Measurements from ENCODE around the gene AFP. TPM values are rescaled to one million over a fixed set of nuclear protein-coding genes. Genes with fewer than 3 reads are reported as not detected.

Gene AFP
- polyA plus RNA-seq, 1 donor from 2014 or later, result not detected

DNA sequence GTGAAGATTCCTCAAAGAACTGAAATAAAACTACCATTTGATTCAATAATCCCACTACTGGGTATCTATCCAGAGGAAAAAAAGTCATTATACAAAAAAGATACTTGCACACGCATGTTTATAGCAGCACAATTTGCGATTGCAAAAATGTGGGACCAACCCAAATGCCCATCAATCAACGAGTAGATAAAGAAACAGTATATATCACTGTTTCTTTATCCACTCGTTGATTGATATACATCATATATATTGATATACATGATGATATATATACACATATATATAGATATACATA lies 13.6 kb upstream of the AFP start:
- Histone ChIP-seq H4K20me1 (ENCODE audit: insufficient read depth) (no peaks in the 10 kb centered on the region), H3K27ac (ENCODE audit: low read length) (no peak overlapping the region), H3K9ac (ENCODE audit: low read length) (no peak overlapping the region), H2AFZ (ENCODE audit: low read depth, low read length) (no peak overlapping the region), H3K9me2 (ENCODE audit: insufficient read depth, low read length) (no peaks in the 10 kb centered on the region), H3K4me2 (ENCODE audit: low read length) (no peak overlapping the region), H3F3A (ENCODE audit: insufficient read depth, low read length, poor library complexity, severe bottlenecking) (no peaks in the 10 kb centered on the region), H3K27me3 (ENCODE audit: insufficient read depth, low read depth, low read length) (no peaks in the 10 kb centered on the region), H3K36me3 (ENCODE audit: insufficient read depth, low read length) (no peaks in the 10 kb centered on the region), H3K9me3 (ENCODE audit: low read length) (no peaks in the 10 kb centered on the region), H3K4me3 (ENCODE audit: low read length) (no peak overlapping the region), H3K79me2 (replicated peaks; ENCODE audit: insufficient read depth, low read length) (no peaks in the 10 kb centered on the region)
- TF ChIP-seq, protein P1, sequence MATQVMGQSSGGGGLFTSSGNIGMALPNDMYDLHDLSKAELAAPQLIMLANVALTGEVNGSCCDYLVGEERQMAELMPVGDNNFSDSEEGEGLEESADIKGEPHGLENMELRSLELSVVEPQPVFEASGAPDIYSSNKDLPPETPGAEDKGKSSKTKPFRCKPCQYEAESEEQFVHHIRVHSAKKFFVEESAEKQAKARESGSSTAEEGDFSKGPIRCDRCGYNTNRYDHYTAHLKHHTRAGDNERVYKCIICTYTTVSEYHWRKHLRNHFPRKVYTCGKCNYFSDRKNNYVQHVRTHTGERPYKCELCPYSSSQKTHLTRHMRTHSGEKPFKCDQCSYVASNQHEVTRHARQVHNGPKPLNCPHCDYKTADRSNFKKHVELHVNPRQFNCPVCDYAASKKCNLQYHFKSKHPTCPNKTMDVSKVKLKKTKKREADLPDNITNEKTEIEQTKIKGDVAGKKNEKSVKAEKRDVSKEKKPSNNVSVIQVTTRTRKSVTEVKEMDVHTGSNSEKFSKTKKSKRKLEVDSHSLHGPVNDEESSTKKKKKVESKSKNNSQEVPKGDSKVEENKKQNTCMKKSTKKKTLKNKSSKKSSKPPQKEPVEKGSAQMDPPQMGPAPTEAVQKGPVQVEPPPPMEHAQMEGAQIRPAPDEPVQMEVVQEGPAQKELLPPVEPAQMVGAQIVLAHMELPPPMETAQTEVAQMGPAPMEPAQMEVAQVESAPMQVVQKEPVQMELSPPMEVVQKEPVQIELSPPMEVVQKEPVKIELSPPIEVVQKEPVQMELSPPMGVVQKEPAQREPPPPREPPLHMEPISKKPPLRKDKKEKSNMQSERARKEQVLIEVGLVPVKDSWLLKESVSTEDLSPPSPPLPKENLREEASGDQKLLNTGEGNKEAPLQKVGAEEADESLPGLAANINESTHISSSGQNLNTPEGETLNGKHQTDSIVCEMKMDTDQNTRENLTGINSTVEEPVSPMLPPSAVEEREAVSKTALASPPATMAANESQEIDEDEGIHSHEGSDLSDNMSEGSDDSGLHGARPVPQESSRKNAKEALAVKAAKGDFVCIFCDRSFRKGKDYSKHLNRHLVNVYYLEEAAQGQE (IDR thresholded peaks at IDR 0.05; ENCODE audit: borderline replicate concordance), result no peak
- no peak for TF ChIP-seq EP300 (conservative IDR thresholded peaks at IDR 0.05; ENCODE audit: poor library complexity, severe bottlenecking)
- TF ChIP-seq EZH2 (IDR thresholded peaks at IDR 0.05; ENCODE audit: borderline replicate concordance, insufficient read depth, low read length, poor library complexity, severe bottlenecking), result no peak
- TF ChIP-seq, protein P2, sequence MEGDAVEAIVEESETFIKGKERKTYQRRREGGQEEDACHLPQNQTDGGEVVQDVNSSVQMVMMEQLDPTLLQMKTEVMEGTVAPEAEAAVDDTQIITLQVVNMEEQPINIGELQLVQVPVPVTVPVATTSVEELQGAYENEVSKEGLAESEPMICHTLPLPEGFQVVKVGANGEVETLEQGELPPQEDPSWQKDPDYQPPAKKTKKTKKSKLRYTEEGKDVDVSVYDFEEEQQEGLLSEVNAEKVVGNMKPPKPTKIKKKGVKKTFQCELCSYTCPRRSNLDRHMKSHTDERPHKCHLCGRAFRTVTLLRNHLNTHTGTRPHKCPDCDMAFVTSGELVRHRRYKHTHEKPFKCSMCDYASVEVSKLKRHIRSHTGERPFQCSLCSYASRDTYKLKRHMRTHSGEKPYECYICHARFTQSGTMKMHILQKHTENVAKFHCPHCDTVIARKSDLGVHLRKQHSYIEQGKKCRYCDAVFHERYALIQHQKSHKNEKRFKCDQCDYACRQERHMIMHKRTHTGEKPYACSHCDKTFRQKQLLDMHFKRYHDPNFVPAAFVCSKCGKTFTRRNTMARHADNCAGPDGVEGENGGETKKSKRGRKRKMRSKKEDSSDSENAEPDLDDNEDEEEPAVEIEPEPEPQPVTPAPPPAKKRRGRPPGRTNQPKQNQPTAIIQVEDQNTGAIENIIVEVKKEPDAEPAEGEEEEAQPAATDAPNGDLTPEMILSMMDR (IDR thresholded peaks at IDR 0.05; ENCODE audit: poor library complexity, severe bottlenecking), result no peak
- no peak for TF ChIP-seq SMC3 (conservative IDR thresholded peaks at IDR 0.05; ENCODE audit: poor library complexity)
- no peak for TF ChIP-seq RAD21 (conservative IDR thresholded peaks at IDR 0.05)
- TF ChIP-seq POLR2AphosphoS5 (IDR thresholded peaks at IDR 0.05), result no peak
- TF ChIP-seq TAF1 (IDR thresholded peaks at IDR 0.05; ENCODE audit: low read depth), result no peak
- no peak for TF ChIP-seq MXI1 (conservative IDR thresholded peaks at IDR 0.05; ENCODE audit: poor library complexity, severe bottlenecking)

DNA sequence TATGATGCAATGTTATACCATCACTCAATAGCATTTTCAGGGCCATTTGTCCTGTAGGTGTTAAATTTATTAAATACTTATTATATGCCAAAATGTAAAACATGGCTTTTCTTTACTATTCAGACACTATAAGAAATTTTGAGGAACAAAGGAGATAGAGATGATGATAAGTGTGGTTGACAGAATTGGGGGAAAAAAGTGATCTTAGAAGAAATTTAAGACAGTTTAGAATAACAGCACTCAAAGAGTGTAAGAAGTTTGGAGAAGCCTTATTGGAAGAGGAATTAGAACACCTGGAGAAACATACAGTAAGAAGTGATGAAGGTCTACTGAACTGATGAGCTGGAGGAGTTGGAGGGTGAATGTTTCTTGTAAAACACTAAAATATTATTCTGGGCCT lies 12.8 kb upstream of the AFP start:
- Histone ChIP-seq H3K4me2 (ENCODE audit: low read length) (no peak overlapping the region), H3K27ac (ENCODE audit: low read length) (no peak overlapping the region), H4K20me1 (ENCODE audit: insufficient read depth) (no peaks in the 10 kb centered on the region), H3K36me3 (ENCODE audit: insufficient read depth, low read length) (no peaks in the 10 kb centered on the region), H3K9ac (ENCODE audit: low read length) (no peak overlapping the region), H3K9me2 (ENCODE audit: insufficient read depth, low read length) (no peaks in the 10 kb centered on the region), H3K9me3 (ENCODE audit: low read length) (no peaks in the 10 kb centered on the region), H3F3A (ENCODE audit: insufficient read depth, low read length, poor library complexity, severe bottlenecking) (no peaks in the 10 kb centered on the region), H3K79me2 (replicated peaks; ENCODE audit: insufficient read depth, low read length) (no peaks in the 10 kb centered on the region), H3K27me3 (ENCODE audit: insufficient read depth, low read depth, low read length) (no peaks in the 10 kb centered on the region), H2AFZ (ENCODE audit: low read depth, low read length) (no peak overlapping the region), H3K4me3 (ENCODE audit: low read length) (no peak overlapping the region)
- TF ChIP-seq, protein P2 (IDR thresholded peaks at IDR 0.05; ENCODE audit: poor library complexity, severe bottlenecking), result no peak
- TF ChIP-seq TAF1 (IDR thresholded peaks at IDR 0.05; ENCODE audit: low read depth) (no peak), RAD21 (conservative IDR thresholded peaks at IDR 0.05) (no peak), EP300 (conservative IDR thresholded peaks at IDR 0.05; ENCODE audit: poor library complexity, severe bottlenecking) (no peak), POLR2AphosphoS5 (IDR thresholded peaks at IDR 0.05) (no peak), EZH2 (IDR thresholded peaks at IDR 0.05; ENCODE audit: borderline replicate concordance, insufficient read depth, low read length, poor library complexity, severe bottlenecking) (no peak), MXI1 (conservative IDR thresholded peaks at IDR 0.05; ENCODE audit: poor library complexity, severe bottlenecking) (no peak), SMC3 (conservative IDR thresholded peaks at IDR 0.05; ENCODE audit: poor library complexity) (no peak)
- TF ChIP-seq, protein P1 (IDR thresholded peaks at IDR 0.05; ENCODE audit: borderline replicate concordance), result no peak

Measured in neural cell (in vitro differentiated cells).